ENCODE data around the gene TNS1. TPM values are rescaled to one million over a fixed set of nuclear protein-coding genes. Genes with fewer than 3 reads are reported as not detected.
A peak's percentile ranks its signal among the peaks of the same experiment; 100 is the strongest.

Gene TNS1
- total RNA-seq, 1 donor from 2014 or later = 1.6 TPM

DNA sequence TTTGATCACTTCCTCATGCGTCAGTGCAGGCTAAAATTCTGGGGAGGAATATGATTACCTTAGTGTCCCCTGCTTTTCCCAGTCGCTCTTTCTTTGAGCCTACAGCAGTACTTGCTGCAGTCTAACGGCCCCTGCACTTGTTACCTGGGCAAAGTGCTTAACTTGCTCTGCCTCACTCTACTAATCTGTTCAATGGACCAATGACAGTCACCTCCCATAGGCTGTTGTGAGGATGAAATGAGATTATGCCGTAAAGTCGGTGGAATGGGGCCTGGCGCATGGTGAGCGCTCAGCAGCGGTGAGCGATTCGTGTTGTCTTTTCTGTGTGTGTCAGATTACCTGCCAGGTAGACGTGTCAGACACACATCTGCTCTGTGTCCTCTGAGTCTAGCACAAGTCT is 5.3 kb downstream of the TNS1 start:
- DNase-seq (ENCODE audit: low read depth) (no peak), FAIRE-seq (no peak)
- no peaks in the 10 kb centered on the region for H3K36me3 ChIP-seq (ENCODE audit: control insufficient read depth, insufficient read depth, low read length)
- no peak overlapping the region for H3K4me3 ChIP-seq (ENCODE audit: low read depth, low read length)
- TF ChIP-seq, protein P1, sequence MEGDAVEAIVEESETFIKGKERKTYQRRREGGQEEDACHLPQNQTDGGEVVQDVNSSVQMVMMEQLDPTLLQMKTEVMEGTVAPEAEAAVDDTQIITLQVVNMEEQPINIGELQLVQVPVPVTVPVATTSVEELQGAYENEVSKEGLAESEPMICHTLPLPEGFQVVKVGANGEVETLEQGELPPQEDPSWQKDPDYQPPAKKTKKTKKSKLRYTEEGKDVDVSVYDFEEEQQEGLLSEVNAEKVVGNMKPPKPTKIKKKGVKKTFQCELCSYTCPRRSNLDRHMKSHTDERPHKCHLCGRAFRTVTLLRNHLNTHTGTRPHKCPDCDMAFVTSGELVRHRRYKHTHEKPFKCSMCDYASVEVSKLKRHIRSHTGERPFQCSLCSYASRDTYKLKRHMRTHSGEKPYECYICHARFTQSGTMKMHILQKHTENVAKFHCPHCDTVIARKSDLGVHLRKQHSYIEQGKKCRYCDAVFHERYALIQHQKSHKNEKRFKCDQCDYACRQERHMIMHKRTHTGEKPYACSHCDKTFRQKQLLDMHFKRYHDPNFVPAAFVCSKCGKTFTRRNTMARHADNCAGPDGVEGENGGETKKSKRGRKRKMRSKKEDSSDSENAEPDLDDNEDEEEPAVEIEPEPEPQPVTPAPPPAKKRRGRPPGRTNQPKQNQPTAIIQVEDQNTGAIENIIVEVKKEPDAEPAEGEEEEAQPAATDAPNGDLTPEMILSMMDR (IDR thresholded peaks at IDR 0.05; ENCODE audit: insufficient read depth, low read length, severe bottlenecking) = no peak
- H3K27me3 ChIP-seq (ENCODE audit: control insufficient read depth, insufficient read depth, low read length) = no peaks in the 10 kb centered on the region

DNA sequence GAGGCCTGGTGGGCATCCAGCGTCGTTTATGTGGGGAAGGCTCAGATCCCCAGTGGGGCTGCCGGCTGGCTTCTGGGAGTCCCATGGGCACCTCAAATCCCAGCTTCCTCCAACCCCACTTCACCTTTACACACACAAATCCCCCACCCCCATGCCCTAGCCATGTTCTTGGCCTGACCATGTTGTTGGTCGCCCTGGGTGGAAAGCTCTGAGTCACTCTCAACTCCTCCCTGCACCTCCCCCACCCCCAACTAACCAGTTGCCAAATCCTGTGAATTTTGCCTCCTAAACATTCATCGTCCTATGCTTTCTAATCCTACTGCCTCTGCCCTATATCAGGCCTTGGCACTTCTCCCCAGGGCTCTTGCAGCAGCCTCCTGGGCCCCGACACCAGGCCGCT is 6.4 kb downstream of the TNS1 start:
- no peak overlapping the region for H3K4me3 ChIP-seq (ENCODE audit: low read depth, low read length)

DNA sequence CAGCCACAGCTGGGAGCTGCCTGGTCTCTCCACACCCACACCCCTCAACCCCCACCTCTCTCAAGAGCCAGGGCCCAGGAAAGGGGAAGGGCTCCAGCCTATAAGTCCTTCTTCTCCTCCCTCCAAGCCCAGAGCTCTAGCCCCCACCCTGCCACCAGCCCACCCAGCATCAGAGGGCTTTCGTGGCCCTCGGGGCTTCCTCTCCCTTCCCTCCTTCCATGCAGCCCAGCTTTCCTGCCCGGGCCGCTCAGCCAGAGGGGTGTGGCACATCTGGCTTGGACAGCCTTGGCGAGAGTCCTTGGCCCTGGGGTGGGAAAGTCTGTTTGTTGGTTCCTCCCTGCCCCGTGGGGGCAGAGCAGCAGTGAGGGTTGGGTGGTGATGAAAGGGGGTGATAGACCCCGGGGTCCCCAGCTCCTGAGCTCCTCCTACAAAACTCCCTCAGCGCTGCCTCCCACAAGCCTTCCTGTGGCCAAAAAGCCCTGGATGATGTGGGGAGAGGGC is 7.0 kb downstream of the TNS1 start:
- H3K27me3 ChIP-seq (ENCODE audit: control insufficient read depth, insufficient read depth, low read length) = no peaks in the 10 kb centered on the region
- H3K36me3 ChIP-seq (ENCODE audit: control insufficient read depth, insufficient read depth, low read length) = no peaks in the 10 kb centered on the region
- no peak for DNase-seq (ENCODE audit: low read depth)
- TF ChIP-seq, protein P1 (IDR thresholded peaks at IDR 0.05; ENCODE audit: insufficient read depth, low read length, severe bottlenecking) = no peak
- H3K4me3 ChIP-seq (ENCODE audit: low read depth, low read length) = no peak overlapping the region
- no peak for FAIRE-seq

More for the DNA sequence above, 6.4 kb downstream of the TNS1 start:
- DNase-seq (ENCODE audit: low read depth) (peak; percentile 71), FAIRE-seq (peak; percentile 47)
- TF ChIP-seq, protein P1 (IDR thresholded peaks at IDR 0.05; ENCODE audit: insufficient read depth, low read length, severe bottlenecking) = no peak
- no peaks in the 10 kb centered on the region for H3K36me3 ChIP-seq (ENCODE audit: control insufficient read depth, insufficient read depth, low read length)
- H3K27me3 ChIP-seq (ENCODE audit: control insufficient read depth, insufficient read depth, low read length) = no peaks in the 10 kb centered on the region

DNA sequence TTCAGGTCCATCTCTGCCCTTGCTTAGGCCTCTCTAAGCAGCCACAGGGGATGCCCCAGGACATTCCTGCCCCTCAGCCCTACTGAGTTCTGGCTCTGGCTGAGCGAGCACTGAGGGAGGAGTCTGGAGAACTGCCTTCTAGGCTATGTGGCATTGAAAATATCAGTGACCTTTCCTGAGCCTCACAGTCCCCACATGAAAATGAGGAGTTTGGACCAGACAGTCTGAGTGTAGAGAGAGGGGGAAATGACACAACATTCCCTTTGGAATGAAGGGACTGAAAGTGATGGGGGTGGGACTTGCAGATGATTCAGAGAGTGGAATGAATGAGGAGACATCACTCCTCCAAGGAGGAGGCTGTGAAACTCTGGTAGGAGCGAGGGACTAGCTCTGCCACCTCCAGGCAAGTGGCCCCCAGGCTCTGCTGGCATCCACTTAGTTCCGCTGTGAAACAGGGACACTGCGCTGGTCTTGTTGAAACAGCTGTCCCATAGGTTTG is 8.0 kb downstream of the TNS1 start:
- DNase-seq (ENCODE audit: low read depth) (peak; percentile 81), FAIRE-seq (no peak)

DNA sequence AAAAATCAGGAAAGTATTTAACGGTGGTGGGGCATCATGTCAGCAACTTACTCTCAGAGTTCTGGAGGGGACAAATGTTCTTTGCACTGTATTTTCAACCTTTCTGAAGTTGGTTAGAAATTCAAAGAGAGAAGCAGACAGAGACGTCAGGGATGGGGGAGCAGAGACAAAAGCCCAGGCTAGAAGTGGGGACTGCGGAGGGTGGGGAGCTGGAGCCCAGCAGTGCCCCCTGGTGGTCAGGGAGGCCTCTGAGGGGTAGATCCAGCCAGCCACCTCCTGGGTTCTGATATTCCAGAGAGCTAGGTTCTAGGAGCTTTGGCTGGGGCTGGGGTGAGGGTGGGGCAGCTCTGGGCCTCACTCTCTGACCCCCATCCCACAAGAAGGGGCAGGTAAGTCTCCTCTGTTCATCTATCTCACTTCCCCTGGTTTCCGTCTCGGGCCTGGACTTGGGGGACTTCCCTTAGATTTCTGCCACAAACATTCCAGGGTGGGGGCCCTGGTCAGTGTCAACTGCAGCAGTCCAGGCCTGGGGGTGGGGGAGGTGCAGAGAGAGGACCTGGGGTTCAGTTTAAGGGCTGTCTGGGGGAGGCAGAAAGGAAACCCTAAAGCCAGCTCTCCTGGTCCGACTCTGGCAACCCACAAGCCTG is 8.9 kb downstream of the TNS1 start:
- TF ChIP-seq, protein P1 (IDR thresholded peaks at IDR 0.05; ENCODE audit: insufficient read depth, low read length, severe bottlenecking) = peak; percentile 89
- Histone ChIP-seq H3K27me3 (ENCODE audit: control insufficient read depth, insufficient read depth, low read length) (no peaks in the 10 kb centered on the region), H3K4me3 (ENCODE audit: low read depth, low read length) (no peak overlapping the region), H3K36me3 (ENCODE audit: control insufficient read depth, insufficient read depth, low read length) (no peaks in the 10 kb centered on the region)
- peak; percentile 31 for DNase-seq (ENCODE audit: low read depth)
- FAIRE-seq = no peak

More for the DNA sequence above, 8.0 kb downstream of the TNS1 start:
- Histone ChIP-seq H3K4me3 (ENCODE audit: low read depth, low read length) (no peak overlapping the region), H3K27me3 (ENCODE audit: control insufficient read depth, insufficient read depth, low read length) (no peaks in the 10 kb centered on the region), H3K36me3 (ENCODE audit: control insufficient read depth, insufficient read depth, low read length) (no peaks in the 10 kb centered on the region)
- TF ChIP-seq, protein P1 (IDR thresholded peaks at IDR 0.05; ENCODE audit: insufficient read depth, low read length, severe bottlenecking) = no peak
